Left ventricle myocardium inferior (tissue), 1 donor: ENCODE measurements around the gene PTGDS. TPM values are rescaled to one million over a fixed set of nuclear protein-coding genes. Genes with fewer than 3 reads are reported as not detected.

ENCODE experiments used
- DNase-seq: peaks from one replicate; pipeline ENCODE4 v3.0.0-alpha.2; 2020
- H3K27ac ChIP-seq: fragments of 200-600 bp; replicated peaks from 2 replicates; pipeline ENCODE4 v1.8.0; 2021
- H3K27me3 ChIP-seq: fragments of 200-600 bp; 2 replicates; pipeline ENCODE4 v1.8.0; 2021; ENCODE audit warnings: low read depth
- H3K36me3 ChIP-seq: fragments of 200-600 bp; 2 replicates; pipeline ENCODE4 v1.8.0; 2021
- H3K4me1 ChIP-seq: fragments of 200-600 bp; 2 replicates; pipeline ENCODE4 v1.8.0; 2021
- H3K4me3 ChIP-seq: fragments of 200-600 bp; 2 replicates; pipeline ENCODE4 v1.8.0; 2021; ENCODE audit warnings: mild to moderate bottlenecking, moderate library complexity
- H3K9me3 ChIP-seq: fragments of 200-600 bp; replicated peaks from 2 replicates; pipeline ENCODE4 v1.8.0; 2021
- intact Hi-C: fragments of 100-400 bp; cut with micrococcal nuclease; formaldehyde crosslinking; loops from one replicate; pipeline ENCODE4 v1.11.0; 2022
- total RNA-seq: library from RNA; stranded (reverse); fragmentation: NEBNext Ultra II Directional; extraction: Animal tissue kit (Norgen Biotek cat#: 25700); gene quantifications from one replicate; pipeline ENCODE4 v1.2.1, GENCODE V29; 2021
- TF ChIP-seq, protein P1 (sequence below): fragments of 200-600 bp; IDR thresholded peaks from 2 replicates; pipeline ENCODE4 v1.8.0; 2021; ENCODE audit warnings: antibody characterized with exemption, mild to moderate bottlenecking, borderline replicate concordance
- donor health status: DM: no; HTN: yes; CAD: no; lungs with severe emphysema.

Gene PTGDS
- total RNA-seq, 1 donor from 2014 or later, result 3,579 TPM

DNA sequence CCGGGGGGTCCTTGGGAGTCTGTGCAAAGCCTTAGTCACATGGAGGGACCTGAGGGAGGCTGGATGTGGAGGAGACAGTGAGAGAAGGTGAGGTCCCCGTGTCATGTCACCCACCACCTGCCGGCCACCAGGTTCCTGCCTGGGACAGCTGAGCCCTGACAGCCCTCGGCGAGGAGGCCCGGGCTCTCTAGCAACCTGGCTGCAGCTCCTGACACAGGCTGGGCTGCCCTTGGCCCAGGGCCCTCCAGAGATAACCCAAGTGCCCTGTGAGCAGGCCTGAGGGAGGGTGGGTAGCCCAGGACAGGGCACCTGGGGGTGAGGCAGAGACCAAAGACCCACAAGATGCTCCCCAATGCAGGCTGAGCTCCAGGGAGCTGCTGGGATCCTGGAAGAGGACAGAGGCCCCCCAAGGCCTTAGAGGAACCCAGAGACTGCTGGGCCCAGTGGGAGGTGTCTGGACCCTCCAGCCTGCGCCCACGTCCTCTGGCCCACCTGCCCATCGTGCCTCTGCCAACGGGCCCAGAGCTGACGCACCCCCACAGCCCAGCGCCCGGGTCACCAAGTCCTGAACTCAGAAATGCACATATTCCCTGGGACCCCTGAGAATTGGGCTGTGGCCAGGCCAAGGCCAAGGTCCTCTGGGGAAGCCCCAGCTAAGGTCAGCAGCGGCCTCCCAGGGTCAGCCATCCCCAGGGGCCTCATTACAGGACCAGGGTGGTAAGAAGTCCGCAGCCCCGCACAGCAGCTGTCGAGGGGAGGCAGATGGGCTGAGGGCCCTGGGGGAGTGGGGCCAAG lies 8.8 kb upstream of the PTGDS start:
- H3K27me3 ChIP-seq, result no peaks in the 10 kb centered on the region
- intact Hi-C loops, result no loop called here
- no peak overlapping the region for H3K4me3 ChIP-seq
- H3K36me3 ChIP-seq, result no peaks in the 10 kb centered on the region
- H3K27ac ChIP-seq, result no peak overlapping the region
- H3K4me1 ChIP-seq, result peaks cover 51% of the 10 kb centered on the region
- DNase-seq, result no peak
- TF ChIP-seq, protein P1, sequence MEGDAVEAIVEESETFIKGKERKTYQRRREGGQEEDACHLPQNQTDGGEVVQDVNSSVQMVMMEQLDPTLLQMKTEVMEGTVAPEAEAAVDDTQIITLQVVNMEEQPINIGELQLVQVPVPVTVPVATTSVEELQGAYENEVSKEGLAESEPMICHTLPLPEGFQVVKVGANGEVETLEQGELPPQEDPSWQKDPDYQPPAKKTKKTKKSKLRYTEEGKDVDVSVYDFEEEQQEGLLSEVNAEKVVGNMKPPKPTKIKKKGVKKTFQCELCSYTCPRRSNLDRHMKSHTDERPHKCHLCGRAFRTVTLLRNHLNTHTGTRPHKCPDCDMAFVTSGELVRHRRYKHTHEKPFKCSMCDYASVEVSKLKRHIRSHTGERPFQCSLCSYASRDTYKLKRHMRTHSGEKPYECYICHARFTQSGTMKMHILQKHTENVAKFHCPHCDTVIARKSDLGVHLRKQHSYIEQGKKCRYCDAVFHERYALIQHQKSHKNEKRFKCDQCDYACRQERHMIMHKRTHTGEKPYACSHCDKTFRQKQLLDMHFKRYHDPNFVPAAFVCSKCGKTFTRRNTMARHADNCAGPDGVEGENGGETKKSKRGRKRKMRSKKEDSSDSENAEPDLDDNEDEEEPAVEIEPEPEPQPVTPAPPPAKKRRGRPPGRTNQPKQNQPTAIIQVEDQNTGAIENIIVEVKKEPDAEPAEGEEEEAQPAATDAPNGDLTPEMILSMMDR, result no peak
- no peaks in the 10 kb centered on the region for H3K9me3 ChIP-seq

DNA sequence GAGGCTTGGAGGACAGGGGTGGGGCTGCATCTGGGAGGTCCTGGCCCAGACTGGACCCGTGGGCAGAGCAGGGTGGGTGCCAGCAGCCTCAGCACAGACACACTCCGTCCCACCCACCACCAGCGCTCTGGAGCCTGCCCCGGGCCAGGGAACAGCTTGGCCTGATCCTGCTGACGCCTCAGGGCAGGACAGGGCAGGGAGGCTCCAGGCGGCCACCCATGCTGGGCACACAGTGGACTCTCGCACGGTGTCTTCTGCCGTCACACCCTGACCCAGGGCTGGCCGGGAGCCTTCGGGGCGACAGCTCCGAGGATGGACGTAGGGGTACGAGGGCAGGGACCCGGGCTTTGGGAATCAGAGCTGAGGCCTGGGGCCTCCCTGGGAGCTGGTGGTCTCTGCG lies 8.2 kb upstream of the PTGDS start:
- Histone ChIP-seq H3K27me3 (no peaks in the 10 kb centered on the region), H3K27ac (no peak overlapping the region), H3K9me3 (no peaks in the 10 kb centered on the region), H3K4me1 (peaks cover 51% of the 10 kb centered on the region), H3K36me3 (no peaks in the 10 kb centered on the region), H3K4me3 (no peak overlapping the region)
- TF ChIP-seq, protein P1, result no peak
- intact Hi-C loops, result no loop called here
- DNase-seq, result no peak

DNA sequence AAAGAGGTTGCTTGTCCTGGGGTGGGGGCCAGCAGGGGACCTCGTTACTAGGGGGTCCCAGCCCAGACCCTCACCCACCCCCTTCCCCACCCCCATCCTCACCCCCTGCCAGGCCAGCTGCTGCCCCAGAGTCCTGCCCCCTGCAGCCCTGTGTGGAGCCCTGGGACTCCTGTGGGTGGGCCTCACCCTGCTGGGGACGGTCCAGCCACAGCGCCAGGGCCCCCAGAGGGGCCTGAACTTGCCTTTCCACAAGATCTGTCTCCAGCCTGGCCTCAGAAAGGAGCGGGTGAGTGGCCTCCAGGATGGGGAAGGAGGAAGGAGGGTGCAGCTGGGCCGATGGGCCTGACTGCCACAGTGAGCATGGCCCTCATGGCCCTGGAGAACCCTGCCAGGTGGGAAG lies 7.5 kb upstream of the PTGDS start:
- H3K9me3 ChIP-seq, result no peaks in the 10 kb centered on the region
- no peak overlapping the region for H3K27ac ChIP-seq
- DNase-seq, result no peak
- H3K4me3 ChIP-seq, result no peak overlapping the region
- H3K36me3 ChIP-seq, result no peaks in the 10 kb centered on the region
- H3K4me1 ChIP-seq, result peaks cover 51% of the 10 kb centered on the region
- intact Hi-C loops, result no loop called here
- TF ChIP-seq, protein P1, result no peak
- no peaks in the 10 kb centered on the region for H3K27me3 ChIP-seq

DNA sequence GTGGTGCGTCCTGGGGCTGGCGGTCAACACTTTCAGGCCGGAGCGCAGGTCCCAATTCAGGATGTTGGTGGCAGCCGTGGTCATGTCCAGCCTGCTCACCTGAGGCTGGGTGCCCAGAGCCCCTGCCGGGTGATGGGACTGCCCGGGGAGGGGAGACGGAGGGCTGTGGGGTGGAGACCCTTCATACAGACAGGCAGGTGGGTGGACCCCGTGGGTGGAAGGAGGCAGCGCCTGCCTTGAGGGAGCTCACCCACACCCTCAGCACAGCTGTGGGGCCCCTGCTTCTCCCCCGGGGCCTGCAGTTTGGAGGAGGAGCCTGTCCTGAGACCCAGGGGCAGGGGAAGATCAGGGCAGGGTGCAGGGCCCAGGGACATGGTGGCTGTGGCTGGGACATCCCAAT lies 6.9 kb upstream of the PTGDS start:
- DNase-seq, result no peak
- Histone ChIP-seq H3K27ac (no peak overlapping the region), H3K4me3 (no peak overlapping the region), H3K36me3 (no peaks in the 10 kb centered on the region), H3K4me1 (peaks cover 57% of the 10 kb centered on the region), H3K27me3 (no peaks in the 10 kb centered on the region), H3K9me3 (no peaks in the 10 kb centered on the region)
- intact Hi-C loops, result no loop called here
- TF ChIP-seq, protein P1, result no peak

DNA sequence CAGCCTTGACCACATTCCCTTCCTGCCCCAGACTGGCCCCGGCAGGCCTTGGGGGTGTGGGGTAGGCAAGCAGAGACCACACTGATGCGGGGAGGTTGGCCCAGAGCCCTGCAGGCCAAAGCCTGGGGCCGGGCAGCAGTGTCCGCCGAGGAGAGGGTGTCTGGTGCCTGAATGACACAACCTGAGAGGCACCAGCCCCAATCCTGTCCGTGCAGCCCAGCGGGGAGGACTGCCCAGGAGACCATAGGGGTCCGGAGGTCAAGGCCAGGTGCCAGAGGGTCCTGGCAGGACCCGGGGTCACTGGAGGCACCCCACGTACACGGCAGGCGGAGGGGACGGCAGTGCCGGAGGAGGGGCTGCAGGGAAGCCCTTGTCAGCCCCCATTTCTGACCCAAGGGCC lies 5.6 kb upstream of the PTGDS start:
- H3K27me3 ChIP-seq, result no peaks in the 10 kb centered on the region
- no peaks in the 10 kb centered on the region for H3K9me3 ChIP-seq
- no peak for DNase-seq
- H3K4me1 ChIP-seq, result peaks cover 62% of the 10 kb centered on the region
- no peaks in the 10 kb centered on the region for H3K36me3 ChIP-seq
- intact Hi-C loops, result no loop called here
- no peak overlapping the region for H3K27ac ChIP-seq
- H3K4me3 ChIP-seq, result no peak overlapping the region
- TF ChIP-seq, protein P1, result no peak
